HL-60/S4 (cell line): ENCODE results near the gene R3HDM2.
"Not testable (repeated sequence)": the region's sequence is repeated elsewhere in the genome, so short reads cannot be mapped to it uniquely, and the experiment has no call there.

Source experiments
- in situ Hi-C: fragments of 300-500 bp; cut with MboI; formaldehyde crosslinking; loops from 2 replicates; pipeline ENCODE4 v1.14.3; 2022; ENCODE audit warnings: low sequenced_read_pairs

The R3HDM2 gene

GRCh38 chr12:57384478-57384877 lies 46.4 kb downstream of the R3HDM2 start:
- in situ Hi-C loops: no loop called here

GRCh38 chr12:57381693-57382220 lies 49.1 kb downstream of the R3HDM2 start:
- in situ Hi-C loops: no loop called here

- in situ Hi-C loops: no loop called here
Measured at GRCh38 chr12:57380300-57380699, 50.5 kb downstream of the R3HDM2 start.

- in situ Hi-C loops: no loop called here
Measured at GRCh38 chr12:57377103-57377840, 53.6 kb downstream of the R3HDM2 start.

- in situ Hi-C loops: no loop called here
Measured at GRCh38 chr12:57372233-57372632, 58.6 kb downstream of the R3HDM2 start.

GRCh38 chr12:57370696-57371095 lies 60.1 kb downstream of the R3HDM2 start:
- in situ Hi-C loops: no loop called here

GRCh38 chr12:57370072-57370471 lies 60.8 kb downstream of the R3HDM2 start:
- in situ Hi-C loops: no loop called here

GRCh38 chr12:57369202-57369601 lies 61.6 kb downstream of the R3HDM2 start:
- in situ Hi-C loops: no loop called here

GRCh38 chr12:57368349-57369095 lies 62.3 kb downstream of the R3HDM2 start:
- in situ Hi-C loops: no loop called here

GRCh38 chr12:57367121-57367520 lies 63.7 kb downstream of the R3HDM2 start:
- in situ Hi-C loops: no loop called here

GRCh38 chr12:57366315-57366714 lies 64.5 kb downstream of the R3HDM2 start:
- in situ Hi-C loops: no loop called here

- in situ Hi-C loops: not testable (repeated sequence)
Measured at GRCh38 chr12:57364156-57364555, 66.7 kb downstream of the R3HDM2 start.

GRCh38 chr12:57360468-57360867 lies 70.4 kb downstream of the R3HDM2 start:
- in situ Hi-C loops: no loop called here

GRCh38 chr12:57358646-57359045 lies 72.2 kb downstream of the R3HDM2 start:
- in situ Hi-C loops: no loop called here

- in situ Hi-C loops: no loop called here
Measured at GRCh38 chr12:57355734-57356133, 75.1 kb downstream of the R3HDM2 start.

GRCh38 chr12:57352166-57352565 lies 78.7 kb downstream of the R3HDM2 start:
- in situ Hi-C loops: no loop called here

- in situ Hi-C loops: no loop called here
Measured at GRCh38 chr12:57347284-57347683, 83.6 kb downstream of the R3HDM2 start.

- in situ Hi-C loops: no loop called here
Measured at GRCh38 chr12:57343703-57344378, 87.0 kb downstream of the R3HDM2 start.

GRCh38 chr12:57342207-57342691 lies 88.6 kb downstream of the R3HDM2 start:
- in situ Hi-C loops: no loop called here

- in situ Hi-C loops: no loop called here
Measured at GRCh38 chr12:57341275-57341990, 89.4 kb downstream of the R3HDM2 start.

- in situ Hi-C loops: no loop called here
Measured at GRCh38 chr12:57340104-57340503, 90.7 kb downstream of the R3HDM2 start.
